ENCODE measurements around the gene FAM200C. TPM values are rescaled to one million over a fixed set of nuclear protein-coding genes. Genes with fewer than 3 reads are reported as not detected.

Gene FAM200C
- total and polyA plus RNA-seq, 2 of the 13 experiments (the other 11 are each of a cell fraction or from before 2014, with no cell fraction given) = 3.2 to 4.7 TPM

DNA sequence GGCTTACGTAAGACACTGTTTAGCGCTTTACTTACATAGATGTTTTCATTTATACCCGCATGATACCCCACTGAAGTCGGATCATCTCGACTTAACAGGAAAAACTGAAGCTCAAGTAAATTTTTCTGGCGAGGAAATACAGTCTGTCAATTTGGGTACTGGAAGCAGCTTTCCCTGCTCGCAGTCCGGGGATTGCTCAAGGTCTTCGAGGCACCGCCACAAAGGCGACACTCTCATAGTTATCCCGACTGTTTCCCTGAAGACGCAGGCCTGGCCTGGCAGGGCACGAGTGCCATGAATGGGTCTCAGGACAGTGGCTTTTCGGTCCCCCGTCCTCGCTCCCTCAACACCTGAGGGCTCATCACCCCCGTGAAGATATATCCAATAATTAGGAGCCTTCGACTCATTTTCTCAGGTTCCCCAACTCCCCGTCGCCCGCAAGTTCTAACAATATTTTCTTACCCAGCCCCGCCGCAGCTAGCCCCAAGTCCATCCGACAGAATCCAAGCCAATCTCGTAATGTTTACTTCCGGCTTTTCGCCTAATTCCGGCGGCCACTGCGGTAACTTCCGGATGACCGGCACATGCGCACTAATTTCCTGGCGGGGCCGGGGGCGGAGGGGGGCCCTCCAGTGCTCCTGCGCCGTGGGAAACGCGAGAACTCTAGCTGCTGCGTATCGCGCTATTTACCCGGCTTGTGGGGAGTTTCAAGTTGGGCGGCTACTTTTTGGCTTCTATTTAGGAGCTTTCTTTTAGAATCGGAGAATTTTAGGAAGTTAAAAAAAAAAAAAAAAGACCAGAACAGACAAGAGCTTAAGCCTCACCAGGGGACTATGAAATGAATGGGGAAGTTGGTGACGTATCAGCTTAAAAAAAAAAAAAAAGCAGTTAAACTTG, 19.0 kb upstream of the FAM200C start, which contains the start of gene SLU7 (continued):
- TF ChIP-seq, protein P1, sequence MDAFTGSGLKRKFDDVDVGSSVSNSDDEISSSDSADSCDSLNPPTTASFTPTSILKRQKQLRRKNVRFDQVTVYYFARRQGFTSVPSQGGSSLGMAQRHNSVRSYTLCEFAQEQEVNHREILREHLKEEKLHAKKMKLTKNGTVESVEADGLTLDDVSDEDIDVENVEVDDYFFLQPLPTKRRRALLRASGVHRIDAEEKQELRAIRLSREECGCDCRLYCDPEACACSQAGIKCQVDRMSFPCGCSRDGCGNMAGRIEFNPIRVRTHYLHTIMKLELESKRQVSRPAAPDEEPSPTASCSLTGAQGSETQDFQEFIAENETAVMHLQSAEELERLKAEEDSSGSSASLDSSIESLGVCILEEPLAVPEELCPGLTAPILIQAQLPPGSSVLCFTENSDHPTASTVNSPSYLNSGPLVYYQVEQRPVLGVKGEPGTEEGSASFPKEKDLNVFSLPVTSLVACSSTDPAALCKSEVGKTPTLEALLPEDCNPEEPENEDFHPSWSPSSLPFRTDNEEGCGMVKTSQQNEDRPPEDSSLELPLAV (CRISPR knock-in tag; conservative IDR thresholded peaks at IDR 0.05; ENCODE audit: low read depth) = no peak; the same call in 1 of the 2 replicates
- TF ChIP-seq ARNT (IDR thresholded peaks at IDR 0.05) (no peak), GLMP (CRISPR knock-in tag; IDR thresholded peaks at IDR 0.05; ENCODE audit: borderline replicate concordance) (no peak), MAZ (IDR thresholded peaks at IDR 0.05; ENCODE audit: borderline replicate concordance, low read depth, low read length) (peak; percentile 93), MAZ (CRISPR knock-in tag; IDR thresholded peaks at IDR 0.05; ENCODE audit: low read depth) (0 out of 2 replicates have a peak, but pooled peaks have one; percentile 28), THYN1 (CRISPR knock-in tag; IDR thresholded peaks at IDR 0.05; ENCODE audit: borderline replicate concordance, low read depth) (no peak), ZBTB7B (CRISPR knock-in tag; IDR thresholded peaks at IDR 0.05) (no peak), CBFB (CRISPR knock-in tag; IDR thresholded peaks at IDR 0.05) (no peak), ZNF746 (CRISPR knock-in tag; IDR thresholded peaks at IDR 0.05) (no peak), E2F2 (CRISPR knock-in tag; IDR thresholded peaks at IDR 0.05; ENCODE audit: borderline replicate concordance) (no peak), REXO4 (CRISPR knock-in tag; IDR thresholded peaks at IDR 0.05; ENCODE audit: borderline replicate concordance) (no peak), CHD4 (IDR thresholded peaks at IDR 0.05; ENCODE audit: borderline replicate concordance, low read length) (no peak), TEF (CRISPR knock-in tag; IDR thresholded peaks at IDR 0.05) (no peak), BORCS8-MEF2B (CRISPR knock-in tag; IDR thresholded peaks at IDR 0.05) (no peak), MBD4 (IDR thresholded peaks at IDR 0.05; ENCODE audit: borderline replicate concordance, low read length) (no peak), RCOR2 (CRISPR knock-in tag; IDR thresholded peaks at IDR 0.05) (no peak), ZNF264 (CRISPR knock-in tag; IDR thresholded peaks at IDR 0.05) (no peak), KDM1A (CRISPR knock-in tag; IDR thresholded peaks at IDR 0.05) (no peak), ZNF768 (CRISPR knock-in tag; IDR thresholded peaks at IDR 0.05) (no peak), ZNF547 (CRISPR knock-in tag; IDR thresholded peaks at IDR 0.05) (no peak), ZMAT5 (CRISPR knock-in tag; IDR thresholded peaks at IDR 0.05; ENCODE audit: borderline replicate concordance, low read depth) (no peak), REL (CRISPR knock-in tag; conservative IDR thresholded peaks at IDR 0.05) (no peak)
- TF ChIP-seq, protein P2, sequence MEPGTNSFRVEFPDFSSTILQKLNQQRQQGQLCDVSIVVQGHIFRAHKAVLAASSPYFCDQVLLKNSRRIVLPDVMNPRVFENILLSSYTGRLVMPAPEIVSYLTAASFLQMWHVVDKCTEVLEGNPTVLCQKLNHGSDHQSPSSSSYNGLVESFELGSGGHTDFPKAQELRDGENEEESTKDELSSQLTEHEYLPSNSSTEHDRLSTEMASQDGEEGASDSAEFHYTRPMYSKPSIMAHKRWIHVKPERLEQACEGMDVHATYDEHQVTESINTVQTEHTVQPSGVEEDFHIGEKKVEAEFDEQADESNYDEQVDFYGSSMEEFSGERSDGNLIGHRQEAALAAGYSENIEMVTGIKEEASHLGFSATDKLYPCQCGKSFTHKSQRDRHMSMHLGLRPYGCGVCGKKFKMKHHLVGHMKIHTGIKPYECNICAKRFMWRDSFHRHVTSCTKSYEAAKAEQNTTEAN (CRISPR knock-in tag; conservative IDR thresholded peaks at IDR 0.05) = no peak
- TF ChIP-seq, protein P3, sequence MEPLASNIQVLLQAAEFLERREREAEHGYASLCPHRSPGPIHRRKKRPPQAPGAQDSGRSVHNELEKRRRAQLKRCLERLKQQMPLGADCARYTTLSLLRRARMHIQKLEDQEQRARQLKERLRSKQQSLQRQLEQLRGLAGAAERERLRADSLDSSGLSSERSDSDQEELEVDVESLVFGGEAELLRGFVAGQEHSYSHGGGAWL (CRISPR knock-in tag; IDR thresholded peaks at IDR 0.05) = no peak

All from HepG2 (cell line).